SK-N-SH treated with all-trans-retinoic acid at 6 μM for 48 hours (cell line): Measurements from ENCODE around the gene GRIP1.

Experiments used
- CSDC2 ChIP-seq: fragments of 250-450 bp; sonication (Bioruptor Pico); IDR thresholded peaks from 2 replicates; pipeline ENCODE4 v1.5.0; 2020; ENCODE audit warnings: mild to moderate bottlenecking, moderate library complexity
- OSR1 ChIP-seq: fragments of 250-450 bp; sonication (Bioruptor Pico); IDR thresholded peaks from 2 replicates; pipeline ENCODE4 v1.8.0; 2022; ENCODE audit warnings: moderate library complexity, mild to moderate bottlenecking, inconsistent platforms
- ZFP30 ChIP-seq: fragments of 450-650 bp; formaldehyde crosslinking; IDR thresholded peaks from 2 replicates; pipeline ENCODE4 v1.5.0; 2022; ENCODE audit warnings: mild to moderate bottlenecking, moderate library complexity
- TF ChIP-seq, protein P1 (sequence below): fragments of 250-450 bp; sonication (Bioruptor Pico); IDR thresholded peaks from 2 replicates; pipeline ENCODE4 v1.5.1; 2021; ENCODE audit warnings: mild to moderate bottlenecking, moderate library complexity

DNA sequence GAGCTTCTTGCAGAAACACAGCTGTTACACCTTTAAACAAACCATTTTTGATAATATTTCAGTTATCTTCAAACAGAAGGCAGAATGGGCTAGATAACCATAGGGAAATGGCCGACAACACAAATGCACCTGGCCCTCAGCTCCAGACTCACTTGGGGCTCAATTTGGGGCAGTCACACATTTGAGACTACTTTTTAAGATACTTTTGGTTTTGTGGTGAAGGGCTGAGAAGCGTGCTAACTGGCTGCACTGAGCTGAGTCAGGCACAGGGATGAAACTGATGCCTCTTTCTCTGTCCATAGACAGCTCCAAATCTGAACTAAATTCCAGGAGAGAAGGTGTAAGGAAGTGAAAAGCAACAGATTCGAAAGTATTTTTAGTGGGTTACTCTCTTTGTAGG lies 18.5 kb upstream of the GRIP1 start:
- TF ChIP-seq CSDC2 (no peak), ZFP30 (CRISPR knock-in tag) (no peak), OSR1 (no peak)
- TF ChIP-seq, protein P1, sequence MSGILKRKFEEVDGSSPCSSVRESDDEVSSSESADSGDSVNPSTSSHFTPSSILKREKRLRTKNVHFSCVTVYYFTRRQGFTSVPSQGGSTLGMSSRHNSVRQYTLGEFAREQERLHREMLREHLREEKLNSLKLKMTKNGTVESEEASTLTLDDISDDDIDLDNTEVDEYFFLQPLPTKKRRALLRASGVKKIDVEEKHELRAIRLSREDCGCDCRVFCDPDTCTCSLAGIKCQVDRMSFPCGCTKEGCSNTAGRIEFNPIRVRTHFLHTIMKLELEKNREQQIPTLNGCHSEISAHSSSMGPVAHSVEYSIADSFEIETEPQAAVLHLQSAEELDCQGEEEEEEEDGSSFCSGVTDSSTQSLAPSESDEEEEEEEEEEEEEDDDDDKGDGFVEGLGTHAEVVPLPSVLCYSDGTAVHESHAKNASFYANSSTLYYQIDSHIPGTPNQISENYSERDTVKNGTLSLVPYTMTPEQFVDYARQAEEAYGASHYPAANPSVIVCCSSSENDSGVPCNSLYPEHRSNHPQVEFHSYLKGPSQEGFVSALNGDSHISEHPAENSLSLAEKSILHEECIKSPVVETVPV (CRISPR knock-in tag), result no peak
